Skeletal muscle cell (primary cell): ENCODE measurements around the gene ADAM22.

Source experiments
- DNase-seq: peaks from one replicate; pipeline ENCODE4 v3.0.0-alpha.2; 2010; ENCODE audit warnings: low read depth
- H3K4me3 ChIP-seq: 2 replicates; pipeline ENCODE4 v1.5.1; 2011; ENCODE audit warnings: low read depth, mild to moderate bottlenecking, control low read depth, low read length, moderate library complexity

The ADAM22 gene

GRCh38 chr7:88226201-88226600 lies 292.1 kb downstream of the ADAM22 start:
- no peak for DNase-seq
- H3K4me3 ChIP-seq, result no peak overlapping the region

- DNase-seq, result peak; percentile 70
- H3K4me3 ChIP-seq, result no peak overlapping the region
Measured at GRCh38 chr7:88226886-88227516, 292.9 kb downstream of the ADAM22 start.

GRCh38 chr7:88229302-88229995 lies 295.4 kb downstream of the ADAM22 start:
- no peak overlapping the region for H3K4me3 ChIP-seq
- DNase-seq, result no peak

GRCh38 chr7:88230646-88231045 lies 296.6 kb downstream of the ADAM22 start:
- H3K4me3 ChIP-seq, result no peak overlapping the region
- no peak for DNase-seq

- no peak overlapping the region for H3K4me3 ChIP-seq
- DNase-seq, result no peak
Measured at GRCh38 chr7:88233828-88234227, 299.8 kb downstream of the ADAM22 start.

GRCh38 chr7:88239852-88240251 lies 305.8 kb downstream of the ADAM22 start:
- no peak for DNase-seq
- no peak overlapping the region for H3K4me3 ChIP-seq

- DNase-seq, result no peak
Measured at GRCh38 chr7:88243345-88243909, 309.4 kb downstream of the ADAM22 start.

GRCh38 chr7:88244258-88244657 lies 310.2 kb downstream of the ADAM22 start:
- no peak overlapping the region for H3K4me3 ChIP-seq
- DNase-seq, result no peak

More at GRCh38 chr7:88243345-88243909, 309.4 kb downstream of the ADAM22 start:
- H3K4me3 ChIP-seq, result no peak overlapping the region
